ENCODE results near the gene LSR. TPM values are rescaled to one million over a fixed set of nuclear protein-coding genes. Genes with fewer than 3 reads are reported as not detected.

Gene LSR
- total RNA-seq, 1 experiment from 2014 or later = 152 TPM

DNA sequence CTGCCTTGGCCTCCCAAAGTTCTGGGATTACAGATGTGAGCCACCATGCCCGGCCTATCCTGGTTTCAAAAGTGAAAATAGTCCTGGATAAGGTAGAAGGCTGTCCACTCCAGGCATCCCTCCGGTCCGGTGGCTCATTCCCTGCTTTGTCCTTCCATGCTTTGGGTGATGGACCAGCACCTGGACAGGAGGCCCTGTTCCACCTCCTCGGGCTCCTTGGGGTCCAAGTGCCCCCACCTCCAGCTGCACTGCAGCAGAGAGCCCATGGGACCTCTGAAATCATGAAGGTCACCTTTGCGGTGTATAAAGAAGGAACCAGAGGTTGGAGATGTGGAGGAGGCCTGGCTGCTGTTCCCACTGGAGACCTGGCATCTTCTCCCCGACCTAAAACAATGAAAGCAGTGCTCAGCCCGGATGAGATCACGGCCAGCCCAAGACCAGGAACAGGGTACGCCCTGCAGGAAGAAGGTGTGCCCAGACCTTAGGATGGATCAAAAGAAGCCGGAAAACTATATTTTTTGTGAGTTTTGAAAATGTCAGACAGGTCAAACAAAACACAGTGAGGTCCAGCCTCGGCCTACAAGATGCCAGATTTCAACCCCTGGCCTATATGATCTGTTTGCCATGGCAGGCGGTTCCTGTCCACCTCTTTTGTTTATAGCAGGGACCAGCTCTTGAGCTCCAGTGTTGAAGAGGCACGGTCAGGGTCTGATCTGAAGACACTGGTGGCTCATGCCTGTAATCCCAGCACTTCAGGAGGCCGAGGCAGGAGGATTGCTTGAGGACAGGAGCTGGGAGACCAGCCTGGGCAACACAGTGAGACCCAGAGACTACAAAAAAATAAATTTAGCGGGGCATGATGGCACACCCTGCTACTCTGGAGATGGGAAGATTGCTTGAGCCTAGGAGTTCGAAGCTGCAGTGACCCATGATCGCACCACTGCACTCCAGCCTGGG, 5.8 kb downstream of the LSR start:
- H3K4me1 Mint-ChIP-seq = peaks cover 25 to 27% of the 10 kb centered on the region in 2 experiments
- TF ChIP-seq, protein P1, sequence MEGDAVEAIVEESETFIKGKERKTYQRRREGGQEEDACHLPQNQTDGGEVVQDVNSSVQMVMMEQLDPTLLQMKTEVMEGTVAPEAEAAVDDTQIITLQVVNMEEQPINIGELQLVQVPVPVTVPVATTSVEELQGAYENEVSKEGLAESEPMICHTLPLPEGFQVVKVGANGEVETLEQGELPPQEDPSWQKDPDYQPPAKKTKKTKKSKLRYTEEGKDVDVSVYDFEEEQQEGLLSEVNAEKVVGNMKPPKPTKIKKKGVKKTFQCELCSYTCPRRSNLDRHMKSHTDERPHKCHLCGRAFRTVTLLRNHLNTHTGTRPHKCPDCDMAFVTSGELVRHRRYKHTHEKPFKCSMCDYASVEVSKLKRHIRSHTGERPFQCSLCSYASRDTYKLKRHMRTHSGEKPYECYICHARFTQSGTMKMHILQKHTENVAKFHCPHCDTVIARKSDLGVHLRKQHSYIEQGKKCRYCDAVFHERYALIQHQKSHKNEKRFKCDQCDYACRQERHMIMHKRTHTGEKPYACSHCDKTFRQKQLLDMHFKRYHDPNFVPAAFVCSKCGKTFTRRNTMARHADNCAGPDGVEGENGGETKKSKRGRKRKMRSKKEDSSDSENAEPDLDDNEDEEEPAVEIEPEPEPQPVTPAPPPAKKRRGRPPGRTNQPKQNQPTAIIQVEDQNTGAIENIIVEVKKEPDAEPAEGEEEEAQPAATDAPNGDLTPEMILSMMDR (conservative IDR thresholded peaks at IDR 0.05) = no peak
- peaks cover 12% of the 10 kb centered on the region; the same call in 1 of the 2 replicates for H3K79me2 ChIP-seq (ENCODE audit: insufficient read depth, low read length)

More for the DNA sequence above, 5.8 kb downstream of the LSR start:
- Histone ChIP-seq H2BK120ac (ENCODE audit: low read depth, low read length, poor library complexity, severe bottlenecking) (no peak overlapping the region), H4K8ac (replicated peaks; ENCODE audit: insufficient read length, low read depth, low read length) (no peak overlapping the region), H2AK5ac (ENCODE audit: insufficient read length, low read length) (no peak overlapping the region), H3K4me2 (ENCODE audit: insufficient read depth, insufficient read length, low read length) (no peak overlapping the region), H2BK20ac (ENCODE audit: low read depth, low read length, poor library complexity, severe bottlenecking) (no peak overlapping the region), H4K5ac (ENCODE audit: insufficient read length, low read depth, low read length) (no peak overlapping the region), H3T11ph (ENCODE audit: low read length) (no peak overlapping the region), H3K18ac (ENCODE audit: insufficient read length, low read depth, low read length) (no peak overlapping the region), H4K91ac (ENCODE audit: insufficient read length, low read depth, low read length) (no peak overlapping the region), H3K14ac (ENCODE audit: insufficient read depth, low read length) (peak overlapping the region; percentile 7; the same call in 1 of the 2 replicates), H4K20me1 (ENCODE audit: control insufficient read depth, insufficient read depth, insufficient read length) (peaks cover 6% of the 10 kb centered on the region), H3K9me3 (ENCODE audit: control insufficient read depth, low read depth, low read length) (no peaks in the 10 kb centered on the region), H3K56ac (ENCODE audit: insufficient read length, low read depth, low read length) (no peak overlapping the region), H3K23ac (ENCODE audit: insufficient read length, low read depth, low read length) (no peak overlapping the region), H3K9ac (ENCODE audit: extremely low read depth, insufficient read length, low read length) (no peak overlapping the region), H2AFZ (ENCODE audit: low read length) (no peak overlapping the region), H2BK5ac (ENCODE audit: insufficient read length, low read length) (no peak overlapping the region), H3K79me1 (ENCODE audit: insufficient read depth, low read depth, low read length, poor library complexity, severe bottlenecking) (peaks cover 14% of the 10 kb centered on the region), H2BK15ac (ENCODE audit: low read depth, low read length) (no peak overlapping the region), H3K4me1 (ENCODE audit: insufficient read depth, low read length) (no peaks in the 10 kb centered on the region; the same call in 1 of the 2 replicates), H3K27ac (ENCODE audit: insufficient read length, low read depth, low read length) (no peak overlapping the region), H2BK12ac (ENCODE audit: insufficient read length, low read depth, low read length) (no peak overlapping the region), H3K23me2 (ENCODE audit: insufficient read length, low read depth, low read length, poor library complexity, severe bottlenecking) (peaks cover 4% of the 10 kb centered on the region), H3K4ac (ENCODE audit: low read depth, low read length) (no peak overlapping the region), H3K27me3 (ENCODE audit: insufficient read depth, low read length) (no peaks in the 10 kb centered on the region)
- peaks cover 57 to 88% (median 84%) of the 10 kb centered on the region in 3 experiments for H3K36me3 Mint-ChIP-seq (ENCODE audit: insufficient read depth in 1 of 3, low read depth in 3 of 3)
- H3K27ac Mint-ChIP-seq = no peak overlapping the region; a peak in 1 of 7 replicates
- no CpG with 5 or more reads among the region's 17 CpGs for WGBS (ENCODE audit: extremely low coverage, insufficient read length, low lambda C conversion rate)
- no peak overlapping the region for H3K4me3 Mint-ChIP-seq
- no peaks in the 10 kb centered on the region for H3K9me3 Mint-ChIP-seq
- no peak for DNase-seq
- H3K27me3 Mint-ChIP-seq (ENCODE audit: low read depth) = no peaks in the 10 kb centered on the region
